ENCODE results near the gene EVX1. TPM values are rescaled to one million over a fixed set of nuclear protein-coding genes. Genes with fewer than 3 reads are reported as not detected.

EVX1 gene
- total and polyA plus RNA-seq, 3 donors from 2014 or later, result 0.25 to 1.4 (median 0.63) TPM

DNA sequence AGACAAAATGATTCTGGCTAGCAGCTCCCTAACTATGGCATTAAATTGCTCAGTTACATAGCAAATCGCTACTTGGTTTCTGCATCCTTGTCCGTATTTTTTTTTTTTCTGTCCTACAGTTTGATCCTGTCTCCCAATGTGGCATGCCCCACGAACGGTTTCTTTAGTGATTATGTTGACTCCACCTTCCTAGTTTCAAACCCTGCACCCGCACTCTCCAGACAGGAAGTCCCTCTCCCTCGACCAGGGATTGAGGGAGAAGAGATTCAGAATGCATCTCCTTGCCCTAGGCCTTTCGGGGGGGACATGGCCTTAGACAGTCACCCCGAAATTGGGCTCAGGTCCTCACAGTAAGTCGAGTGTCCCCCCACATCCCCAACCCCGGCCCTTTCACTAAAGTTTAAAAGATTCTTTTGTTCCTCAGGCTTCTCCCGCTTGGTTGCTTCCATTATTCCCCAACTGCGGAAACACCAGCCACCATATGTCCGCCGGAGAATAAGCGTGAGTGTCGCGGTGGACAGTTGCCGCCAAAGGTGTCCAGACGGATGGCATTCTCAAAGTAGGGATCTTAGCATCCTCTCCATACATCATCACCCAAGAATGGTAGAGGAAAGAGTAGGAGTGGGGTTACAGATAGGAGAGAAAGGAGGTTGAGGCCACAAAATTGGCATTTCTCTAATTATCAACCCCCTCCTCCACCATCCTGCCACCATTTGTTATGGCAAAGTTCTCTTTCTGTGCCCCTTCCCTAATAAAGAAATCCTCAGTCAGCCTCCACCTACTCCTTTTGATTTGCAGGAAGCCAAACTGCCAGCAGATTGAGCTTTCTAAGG, 7.3 kb downstream of the EVX1 start:
- no peak for DNase-seq
- no peaks in the 10 kb centered on the region for H3K9me3 ChIP-seq
- H3K27ac ChIP-seq, result no peak overlapping the region
- WGBS, 2 donors, result 17 to 20% methylated on average over 17 to 19 of the region's 19 CpGs
- TF ChIP-seq POLR2A (IDR thresholded peaks at IDR 0.05), result no peak
- TF ChIP-seq, protein P1, sequence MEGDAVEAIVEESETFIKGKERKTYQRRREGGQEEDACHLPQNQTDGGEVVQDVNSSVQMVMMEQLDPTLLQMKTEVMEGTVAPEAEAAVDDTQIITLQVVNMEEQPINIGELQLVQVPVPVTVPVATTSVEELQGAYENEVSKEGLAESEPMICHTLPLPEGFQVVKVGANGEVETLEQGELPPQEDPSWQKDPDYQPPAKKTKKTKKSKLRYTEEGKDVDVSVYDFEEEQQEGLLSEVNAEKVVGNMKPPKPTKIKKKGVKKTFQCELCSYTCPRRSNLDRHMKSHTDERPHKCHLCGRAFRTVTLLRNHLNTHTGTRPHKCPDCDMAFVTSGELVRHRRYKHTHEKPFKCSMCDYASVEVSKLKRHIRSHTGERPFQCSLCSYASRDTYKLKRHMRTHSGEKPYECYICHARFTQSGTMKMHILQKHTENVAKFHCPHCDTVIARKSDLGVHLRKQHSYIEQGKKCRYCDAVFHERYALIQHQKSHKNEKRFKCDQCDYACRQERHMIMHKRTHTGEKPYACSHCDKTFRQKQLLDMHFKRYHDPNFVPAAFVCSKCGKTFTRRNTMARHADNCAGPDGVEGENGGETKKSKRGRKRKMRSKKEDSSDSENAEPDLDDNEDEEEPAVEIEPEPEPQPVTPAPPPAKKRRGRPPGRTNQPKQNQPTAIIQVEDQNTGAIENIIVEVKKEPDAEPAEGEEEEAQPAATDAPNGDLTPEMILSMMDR (IDR thresholded peaks at IDR 0.05), result no peak
- H3K27me3 ChIP-seq, result no peaks in the 10 kb centered on the region
- intact Hi-C loops (cut with DNase I; ENCODE audit: low total_unique reads), result no loop called here
- peaks cover 8% of the 10 kb centered on the region for H3K4me1 ChIP-seq
- H3K36me3 ChIP-seq (ENCODE audit: low read depth, missing control alignments), result no peaks in the 10 kb centered on the region
- no peak overlapping the region for H3K4me3 ChIP-seq

DNA sequence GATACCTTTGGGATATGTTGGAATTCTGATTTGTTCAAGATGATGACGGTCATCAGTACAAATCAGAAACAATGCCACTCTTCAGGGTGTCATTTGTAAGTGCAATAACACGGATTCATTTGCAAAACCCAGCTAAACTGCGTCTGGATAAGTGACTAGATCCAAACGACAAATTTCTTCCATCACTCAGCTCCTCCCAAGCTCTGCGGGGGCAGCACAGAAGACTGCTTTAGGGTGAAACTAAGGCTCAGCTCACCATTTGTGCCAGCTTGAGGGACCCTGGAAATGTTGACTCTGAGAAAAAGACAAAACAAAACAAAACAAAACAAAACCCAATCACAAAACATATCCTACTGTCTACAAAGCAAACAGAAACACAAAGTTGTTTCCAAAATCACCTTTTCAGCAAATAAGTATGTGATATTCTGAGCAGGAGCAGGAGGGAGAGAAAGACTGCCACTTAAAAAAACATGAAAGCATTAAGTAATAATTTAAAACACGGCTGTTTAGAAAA, 8.0 kb downstream of the EVX1 start:
- Histone ChIP-seq H3K9me3 (no peaks in the 10 kb centered on the region), H3K27me3 (no peaks in the 10 kb centered on the region), H3K36me3 (ENCODE audit: low read depth, missing control alignments) (no peaks in the 10 kb centered on the region), H3K4me1 (peaks cover 2% of the 10 kb centered on the region), H3K4me3 (no peak overlapping the region), H3K27ac (no peak overlapping the region)
- TF ChIP-seq, protein P1 (IDR thresholded peaks at IDR 0.05), result no peak
- no peak for TF ChIP-seq POLR2A (IDR thresholded peaks at IDR 0.05)
- DNase-seq, result no peak
- WGBS, 2 donors, result 17 to 19% methylated on average over 6 of the region's 6 CpGs
- intact Hi-C loops (cut with DNase I; ENCODE audit: low total_unique reads), result no loop called here

DNA sequence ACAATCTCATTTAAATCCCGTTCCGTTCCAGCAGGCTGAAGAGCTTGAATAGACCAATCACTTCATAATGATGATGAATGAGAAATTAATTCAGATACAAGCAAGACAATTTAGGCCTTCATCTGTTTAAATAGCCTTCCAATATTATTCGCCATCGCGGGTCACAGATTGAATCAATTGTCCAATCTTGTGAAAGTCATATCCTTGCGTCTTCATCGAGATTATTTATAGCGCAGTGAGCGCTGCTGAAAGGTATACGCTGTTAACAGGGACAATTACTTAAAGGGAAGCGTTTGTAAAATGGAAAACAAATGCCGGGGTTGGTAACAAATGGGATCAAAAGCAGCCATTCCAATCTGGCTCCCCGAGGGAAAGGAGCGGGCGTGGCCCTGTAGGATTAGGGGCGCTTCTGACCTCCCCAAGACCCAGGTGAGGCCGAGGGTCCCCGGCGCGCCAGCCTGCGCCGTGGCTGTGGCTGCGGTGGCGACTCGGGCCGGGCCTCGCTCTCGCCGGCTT, 8.6 kb downstream of the EVX1 start:
- TF ChIP-seq, protein P1 (IDR thresholded peaks at IDR 0.05), result no peak
- no peak for TF ChIP-seq POLR2A (IDR thresholded peaks at IDR 0.05)
- Histone ChIP-seq H3K4me1 (no peaks in the 10 kb centered on the region), H3K9me3 (no peaks in the 10 kb centered on the region), H3K36me3 (ENCODE audit: low read depth, missing control alignments) (no peaks in the 10 kb centered on the region), H3K4me3 (peak overlapping the region in 1 of 2 donors; percentile 20), H3K27ac (no peak overlapping the region), H3K27me3 (no peaks in the 10 kb centered on the region)
- WGBS, 2 donors, result 11 to 12% methylated on average over 28 to 29 of the region's 29 CpGs
- DNase-seq, result no peak
- intact Hi-C loops (cut with DNase I; ENCODE audit: low total_unique reads), result no loop called here

DNA sequence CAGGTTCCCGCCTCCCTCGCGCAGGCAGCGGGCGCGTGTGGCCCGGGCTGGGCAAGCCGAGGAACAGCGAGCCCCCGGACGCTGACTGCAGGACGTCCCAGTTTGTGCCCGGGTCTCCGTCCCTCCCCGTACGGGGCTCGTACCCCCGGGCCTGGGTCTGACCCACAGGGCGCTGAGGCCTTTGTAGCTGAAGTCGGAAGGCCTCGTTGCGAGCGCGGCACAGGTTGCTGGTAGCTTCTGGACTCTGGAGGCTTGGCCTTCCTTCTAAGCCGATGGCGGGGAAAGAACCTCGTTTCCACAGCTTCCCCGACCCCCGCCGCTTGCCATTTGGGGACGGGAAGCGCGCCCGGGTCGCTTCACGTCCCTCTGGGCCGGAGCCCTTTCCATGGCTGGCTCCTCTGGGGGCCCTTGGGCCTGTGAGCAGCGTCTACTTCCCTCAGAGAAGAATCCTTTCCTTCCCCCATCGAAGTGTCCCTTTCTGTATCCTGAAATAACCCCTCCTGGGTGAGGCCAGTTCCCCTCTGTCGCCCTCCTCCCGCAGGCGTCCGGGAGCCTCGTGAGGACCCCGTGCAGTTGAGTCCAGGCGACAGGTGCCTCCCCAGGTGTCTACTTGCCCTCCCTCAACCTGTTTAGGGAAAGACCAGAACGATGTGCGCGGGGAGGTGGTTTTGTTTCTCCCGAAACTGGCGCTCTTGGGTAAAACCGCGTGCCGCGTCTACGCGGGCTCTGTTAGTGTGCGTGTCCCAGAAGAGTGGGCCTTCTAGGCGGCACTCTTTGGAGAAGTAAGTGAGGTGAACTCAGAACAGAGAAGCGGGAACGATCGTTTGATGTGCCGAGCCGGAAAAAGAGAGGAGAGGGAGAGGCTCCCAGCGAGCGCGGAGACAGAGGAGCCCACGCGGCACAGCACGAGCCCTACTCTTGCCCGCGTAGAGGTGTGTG, 9.3 kb downstream of the EVX1 start:
- Histone ChIP-seq H3K4me3 (peak overlapping the region in 1 of 2 donors; percentile 20), H3K27ac (no peak overlapping the region), H3K4me1 (no peaks in the 10 kb centered on the region), H3K27me3 (no peaks in the 10 kb centered on the region), H3K9me3 (no peaks in the 10 kb centered on the region), H3K36me3 (ENCODE audit: low read depth, missing control alignments) (no peaks in the 10 kb centered on the region)
- TF ChIP-seq, protein P1 (IDR thresholded peaks at IDR 0.05), result no peak
- no peak for TF ChIP-seq POLR2A (IDR thresholded peaks at IDR 0.05)
- DNase-seq, result no peak
- WGBS, 2 donors, result 9 to 11% methylated on average over 46 to 72 of the region's 72 CpGs
- intact Hi-C loops (cut with DNase I; ENCODE audit: low total_unique reads), result no loop called here
